HEK293T (cell line): ENCODE results near the gene PRR36.
"Not testable (repeated sequence)": the region's sequence is repeated elsewhere in the genome, so short reads cannot be mapped to it uniquely, and the experiment has no call there.

Experiments
- CTCF ChIA-PET: fragments of 350-600 bp; formaldehyde crosslinking; extraction: SDS; loops from one replicate; lab custom pipeline; 2021; ENCODE audit warnings: antibody characterized with exemption, inconsistent platforms; lab: Yijun Ruan, JAX
- POLR2A ChIA-PET: fragments of 350-600 bp; formaldehyde crosslinking; extraction: SDS; loops from one replicate; lab custom pipeline; 2020; ENCODE audit warnings: antibody characterized with exemption, inconsistent platforms; lab: Yijun Ruan, JAX
- DNase-seq: peaks from one replicate; pipeline ENCODE4 v3.0.0; 2012; ENCODE audit warnings: mixed read lengths; ENCODE audit errors: extremely low spot score
- ARNT ChIP-seq: fragments of 450-650 bp; IDR thresholded peaks from 2 replicates; pipeline ENCODE4 v1.6.1; 2017; ENCODE audit warnings: mild to moderate bottlenecking
- BHLHE40 ChIP-seq: fragments of 450-650 bp; IDR thresholded peaks from 2 replicates; pipeline ENCODE4 v1.6.1; 2016; ENCODE audit warnings: mild to moderate bottlenecking, moderate library complexity, borderline replicate concordance
- CTBP1 ChIP-seq: fragments of 450-650 bp; IDR thresholded peaks from 2 replicates; pipeline ENCODE4 v1.6.1; 2016; ENCODE audit warnings: borderline replicate concordance
- ELF4 ChIP-seq: fragments of 450-650 bp; IDR thresholded peaks from 2 replicates; pipeline ENCODE4 v1.6.1; 2017; ENCODE audit warnings: antibody characterized with exemption
- FOXA1 ChIP-seq: fragments of 450-650 bp; IDR thresholded peaks from 2 replicates; pipeline ENCODE4 v1.6.1; 2016; ENCODE audit warnings: mild to moderate bottlenecking
- FOXK2 ChIP-seq: fragments of 450-650 bp; IDR thresholded peaks from 2 replicates; pipeline ENCODE4 v1.6.1; 2016; ENCODE audit warnings: mild to moderate bottlenecking
- FOXM1 ChIP-seq: fragments of 450-650 bp; IDR thresholded peaks from 2 replicates; pipeline ENCODE4 v1.6.1; 2017; ENCODE audit warnings: mild to moderate bottlenecking, borderline replicate concordance
- HDGF ChIP-seq: fragments of 450-650 bp; IDR thresholded peaks from 2 replicates; pipeline ENCODE4 v1.6.1; 2017; ENCODE audit warnings: antibody characterized with exemption, borderline replicate concordance
- L3MBTL2 ChIP-seq: fragments of 450-650 bp; conservative IDR thresholded peaks from 2 replicates; pipeline ENCODE4 v1.6.1; 2016; ENCODE audit warnings: mild to moderate bottlenecking
- LEF1 ChIP-seq: fragments of 450-650 bp; IDR thresholded peaks from 2 replicates; pipeline ENCODE4 v1.6.1; 2017; ENCODE audit warnings: mild to moderate bottlenecking, borderline replicate concordance
- NFRKB ChIP-seq: fragments of 450-650 bp; IDR thresholded peaks from 2 replicates; pipeline ENCODE4 v1.6.1; 2016; ENCODE audit warnings: mild to moderate bottlenecking, moderate library complexity
- SP1 ChIP-seq: fragments of 450-650 bp; IDR thresholded peaks from 2 replicates; pipeline ENCODE4 v1.6.1; 2017
- SUZ12 ChIP-seq: fragments of 450-650 bp; IDR thresholded peaks from 2 replicates; pipeline ENCODE4 v1.6.1; 2016; ENCODE audit warnings: mild to moderate bottlenecking
- TARDBP ChIP-seq: fragments of 450-650 bp; IDR thresholded peaks from 2 replicates; pipeline ENCODE4 v1.6.1; 2016
- ZNF384 ChIP-seq: fragments of 450-650 bp; IDR thresholded peaks from 2 replicates; pipeline ENCODE4 v1.6.1; 2016
- TF ChIP-seq, protein P1 (sequence below): fragments of 450-650 bp; IDR thresholded peaks from 2 replicates; pipeline ENCODE4 v1.6.1; 2016

The PRR36 gene

DNA sequence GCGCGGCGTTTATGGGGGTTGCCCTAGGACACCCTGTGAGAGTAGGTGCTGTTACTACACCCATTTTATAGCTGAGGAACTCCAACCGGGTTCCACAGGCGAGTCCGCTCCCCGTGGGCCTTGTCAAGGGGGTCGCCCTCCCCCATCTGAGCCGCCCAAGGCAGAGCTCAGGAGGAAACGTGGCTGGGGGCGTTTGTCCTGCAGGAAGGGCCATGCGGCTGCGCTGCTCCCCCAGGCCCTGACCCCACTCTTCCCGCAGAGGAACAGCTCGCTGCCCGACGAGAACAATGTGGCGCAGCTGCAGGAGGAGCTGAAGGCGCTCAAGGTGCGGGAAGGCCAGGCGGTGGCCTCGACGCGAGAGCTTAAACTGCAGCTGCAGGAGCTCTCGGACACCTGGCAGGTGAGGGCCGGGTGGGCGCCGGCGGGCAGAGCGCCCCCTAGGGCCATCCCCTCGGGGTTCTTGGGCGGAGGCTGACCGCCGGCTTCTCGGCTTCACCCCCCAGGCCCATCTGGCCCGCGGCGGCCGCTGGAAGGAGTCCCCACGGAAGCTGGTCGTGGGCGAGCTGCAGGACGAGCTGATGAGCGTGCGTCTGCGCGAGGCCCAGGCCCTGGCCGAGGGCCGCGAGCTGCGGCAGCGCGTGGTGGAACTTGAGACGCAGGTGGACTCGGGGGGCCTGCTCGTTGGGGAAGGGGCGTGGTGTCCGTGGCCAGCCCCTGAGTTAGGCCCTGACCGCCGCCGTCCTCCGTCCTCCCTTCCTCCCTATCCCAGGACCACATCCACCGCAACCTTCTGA is 12.4 kb downstream of the PRR36 start:
- TF ChIP-seq TARDBP, result no peak
- TF ChIP-seq FOXM1, result no peak
- TF ChIP-seq CTBP1, result no peak
- TF ChIP-seq, protein P1, sequence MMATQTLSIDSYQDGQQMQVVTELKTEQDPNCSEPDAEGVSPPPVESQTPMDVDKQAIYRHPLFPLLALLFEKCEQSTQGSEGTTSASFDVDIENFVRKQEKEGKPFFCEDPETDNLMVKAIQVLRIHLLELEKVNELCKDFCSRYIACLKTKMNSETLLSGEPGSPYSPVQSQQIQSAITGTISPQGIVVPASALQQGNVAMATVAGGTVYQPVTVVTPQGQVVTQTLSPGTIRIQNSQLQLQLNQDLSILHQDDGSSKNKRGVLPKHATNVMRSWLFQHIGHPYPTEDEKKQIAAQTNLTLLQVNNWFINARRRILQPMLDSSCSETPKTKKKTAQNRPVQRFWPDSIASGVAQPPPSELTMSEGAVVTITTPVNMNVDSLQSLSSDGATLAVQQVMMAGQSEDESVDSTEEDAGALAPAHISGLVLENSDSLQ, result no peak
- TF ChIP-seq ELF4, result no peak
- TF ChIP-seq NFRKB, result no peak
- no peak for TF ChIP-seq FOXK2
- TF ChIP-seq SUZ12, result no peak
- CTCF ChIA-PET, result interaction anchor here (0.5 kb wide), 1 partner anchor 1894 kb away, joined by 4 read pairs; no protein-coding TSS in a partner anchor
- no peak for DNase-seq
- POLR2A ChIA-PET, result no interaction called here

- POLR2A ChIA-PET, result no interaction called here
- DNase-seq, result no peak
- CTCF ChIA-PET, result no interaction called here
- TF ChIP-seq L3MBTL2, result no peak
- TF ChIP-seq FOXA1, result no peak
- TF ChIP-seq CTBP1, result no peak
- no peak for TF ChIP-seq HDGF
- no peak for TF ChIP-seq ARNT
- no peak for TF ChIP-seq FOXM1
- no peak for TF ChIP-seq BHLHE40
- no peak for TF ChIP-seq NFRKB
These were observed 13.2 kb downstream of the PRR36 start for GRCh38 chr19:7860714-7861618.

DNA sequence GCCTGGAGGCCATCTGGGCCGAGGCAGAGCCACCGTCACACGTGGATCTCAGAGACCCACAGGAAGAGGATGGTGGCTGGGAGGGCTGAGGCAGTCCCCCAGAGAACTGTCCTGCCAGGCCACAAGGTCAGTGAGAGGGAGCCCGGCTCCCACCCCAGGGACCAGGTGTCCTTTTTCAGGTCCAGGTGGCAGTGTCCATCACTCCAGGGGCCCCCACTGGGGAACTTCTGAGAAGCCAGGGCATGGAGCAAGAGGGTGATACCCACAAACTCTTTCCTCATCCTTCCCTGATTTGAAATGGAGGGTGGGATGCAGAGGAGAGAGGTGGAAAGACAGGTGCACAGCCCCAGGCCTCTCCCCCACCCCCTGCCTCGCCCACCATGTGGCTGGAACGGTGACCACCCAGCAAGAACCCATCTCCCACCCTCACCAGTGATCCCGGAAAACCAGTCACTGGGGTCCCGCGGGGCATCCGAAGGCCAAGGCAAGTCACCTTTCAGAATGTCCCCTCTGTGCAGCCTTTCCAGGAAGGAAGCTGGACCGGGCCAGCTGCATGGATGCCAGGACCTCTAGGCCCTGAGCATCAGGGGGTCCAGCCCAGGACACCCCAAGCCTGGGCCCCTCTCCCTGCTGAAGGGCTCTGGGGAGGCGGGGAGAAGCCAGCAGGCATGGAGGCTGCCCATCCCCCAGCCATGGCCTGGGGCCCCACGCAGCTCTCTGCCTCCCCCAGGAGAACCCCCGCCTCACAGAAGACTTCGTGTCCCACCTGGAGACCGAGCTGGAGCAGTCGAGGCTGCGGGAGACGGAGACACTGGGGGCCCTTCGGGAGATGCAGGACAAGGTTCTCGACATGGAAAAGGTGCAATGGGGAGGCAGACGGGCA is 14.1 kb downstream of the PRR36 start:
- POLR2A ChIA-PET, result no interaction called here
- CTCF ChIA-PET, result no interaction called here
- TF ChIP-seq ELF4 (no peak), SP1 (no peak), FOXK2 (no peak), ARNT (no peak)
- no peak for DNase-seq

GRCh38 chr19:7859087-7859486 is 15.1 kb downstream of the PRR36 start:
- DNase-seq, POLR2A ChIA-PET: not testable (repeated sequence)
- CTCF ChIA-PET, result interaction anchor here (3.4 kb wide), 1 partner anchor 10 kb away, joined by 16 read pairs; no protein-coding TSS in a partner anchor

GRCh38 chr19:7858109-7858770 is 15.9 kb downstream of the PRR36 start:
- TF ChIP-seq NFRKB (no peak), L3MBTL2 (no peak), HDGF (no peak), ZNF384 (no peak), SUZ12 (no peak), FOXA1 (no peak), FOXK2 (no peak), LEF1 (no peak), FOXM1 (no peak)
- TF ChIP-seq, protein P1, result no peak
- ChIA-PET POLR2A (interaction anchor here (1.1 kb wide), 2 partner anchors 45 to 62 kb away, joined by 3 read pairs; partner anchors contain the start of gene MAP2K7), CTCF (interaction anchor here (0.6 to 3.4 kb wide), 2 partner anchors 11 to 24 kb away, joined by 6 to 16 read pairs; no protein-coding TSS in a partner anchor)
- no peak for DNase-seq

- POLR2A ChIA-PET, result interaction anchor here (1.1 kb wide), 2 partner anchors 46 to 63 kb away, joined by 3 read pairs; partner anchors contain the start of gene MAP2K7
- CTCF ChIA-PET, result interaction anchor here (0.6 to 3.4 kb wide), 2 partner anchors 11 to 25 kb away, joined by 6 to 16 read pairs; no protein-coding TSS in a partner anchor
- no peak for TF ChIP-seq ZNF384
- no peak for TF ChIP-seq TARDBP
- no peak for TF ChIP-seq HDGF
- TF ChIP-seq LEF1, result no peak
- TF ChIP-seq SP1, result no peak
- no peak for TF ChIP-seq BHLHE40
- no peak for TF ChIP-seq ARNT
- no peak for TF ChIP-seq ELF4
- TF ChIP-seq FOXK2, result no peak
- TF ChIP-seq, protein P1, result no peak
- TF ChIP-seq L3MBTL2, result no peak
- TF ChIP-seq NFRKB, result no peak
- no peak for TF ChIP-seq FOXA1
- TF ChIP-seq FOXM1, result no peak
- TF ChIP-seq SUZ12, result no peak
- no peak for TF ChIP-seq CTBP1
- DNase-seq, result no peak
These were observed 16.5 kb downstream of the PRR36 start for GRCh38 chr19:7857727-7858108.
